Lung (tissue), 12 donors: Measurements from ENCODE around the gene TGFB2. TPM values are rescaled to one million over a fixed set of nuclear protein-coding genes. Genes with fewer than 3 reads are reported as not detected.

Experiments
- ATAC-seq: fragments of 200-7000 bp; cut with Tn5 transposase; one replicate; pipeline ENCODE4 v1.9.1; 2020; ENCODE audit warnings: moderate number of reproducible peaks; ENCODE audit not compliant: insufficient read depth, low FRiP score
- DNase-seq, 3 donors: peaks; one replicate each; pipeline ENCODE4 v3.0.0-alpha.2; 2013 to 2017
- H3K27ac ChIP-seq, 2 donors: one replicate each; pipeline ENCODE4 v1.5.1; 2013; ENCODE audit warnings: mild to moderate bottlenecking in 2 of 2, moderate library complexity in 2 of 2, control low read depth in 1 of 2, inconsistent platforms in 1 of 2, low read depth in 1 of 2, low read length in 1 of 2
- H3K27me3 ChIP-seq, 3 donors: one replicate each; pipeline ENCODE4 v1.5.1; 2013; ENCODE audit warnings: low read length in 2 of 3; ENCODE audit not compliant: control insufficient read depth in 3 of 3, insufficient read depth in 3 of 3
- H3K36me3 ChIP-seq, 4 donors: one replicate each; pipeline ENCODE4 v1.5.1; 2013; ENCODE audit warnings: low read length in 4 of 4, mild to moderate bottlenecking in 1 of 4, moderate library complexity in 1 of 4; ENCODE audit not compliant: control insufficient read depth in 4 of 4, insufficient read depth in 4 of 4
- H3K4me1 ChIP-seq, 5 donors: one replicate each; pipeline ENCODE4 v1.5.1; 2013; ENCODE audit warnings: low read length in 5 of 5, mild to moderate bottlenecking in 2 of 5, moderate library complexity in 1 of 5; ENCODE audit not compliant: control insufficient read depth in 5 of 5, insufficient read depth in 5 of 5
- H3K4me3 ChIP-seq: one replicate; pipeline ENCODE4 v1.5.1; 2013; ENCODE audit warnings: mild to moderate bottlenecking, control low read depth, moderate library complexity
- H3K9ac ChIP-seq, 2 donors: one replicate each; pipeline ENCODE4 v1.5.1; 2013; ENCODE audit warnings: low read length in 2 of 2, control low read depth in 1 of 2; ENCODE audit not compliant: insufficient read depth in 1 of 2
- H3K9me3 ChIP-seq, 4 donors: one replicate each; pipeline ENCODE4 v1.5.1; 2013; ENCODE audit warnings: low read length in 3 of 4, mild to moderate bottlenecking in 1 of 4, moderate library complexity in 1 of 4; ENCODE audit not compliant: control insufficient read depth in 4 of 4, insufficient read depth in 3 of 4
- CTCF ChIP-seq: IDR thresholded peaks from 2 replicates; pipeline ENCODE4 v1.5.1; 2012; ENCODE audit warnings: mild to moderate bottlenecking; ENCODE audit errors: control extremely low read depth, extremely low read depth
- WGBS, 2 donors: extraction: QIAGEN DNeasy Blood & Tissue Kit; methylation state at CpG; one replicate each; pipeline ENCODE4 v1.1.7; 2013; 5-methylcytosine and 5-hydroxymethylcytosine counted together
- polyA plus RNA-seq, 2 donors: library from polyadenylated mRNA; stranded (reverse); fragments of 200-250 nt; gene quantifications; one replicate each; pipeline ENCODE4 v1.2.1, GENCODE V29; 2013
- total RNA-seq, 2 donors: library from RNA; depleted of rRNA in 1 of 2; stranded (reverse); fragments of >200 nt in 1 of 2; gene quantifications; one replicate each; pipeline ENCODE4 v1.2.1, GENCODE V29; 2014 to 2021
- donor health status: control.
- donor health status: control.
- donor health status: Bipolar disorder and iron deficiency.
- donor health status: healthy.
- donor health status: DM: yes; HTN: yes; CAD: no.

The TGFB2 gene
- total and polyA plus RNA-seq, 4 donors = 1.9 to 53.7 (median 3.8) TPM

DNA sequence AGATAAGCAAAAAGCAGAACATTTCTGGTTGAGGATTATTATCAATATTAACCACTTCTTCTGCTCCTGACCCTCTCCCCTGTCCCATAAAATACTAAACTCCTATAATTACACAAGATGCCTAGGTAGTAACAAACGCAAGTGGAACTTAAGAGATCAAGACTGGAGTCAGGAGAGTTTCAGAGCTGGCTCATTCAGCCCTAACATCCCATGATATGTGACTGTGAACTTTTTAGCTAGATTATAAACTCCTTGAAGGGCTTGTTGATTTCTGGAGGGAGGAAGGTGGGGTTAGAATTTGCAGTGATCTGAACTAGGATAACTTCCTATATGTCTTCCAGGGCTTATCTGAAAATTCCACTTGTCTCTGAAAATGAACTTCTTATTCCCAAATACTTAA, 130.6 kb downstream of the TGFB2 start:
- no peak for TF ChIP-seq CTCF
- Histone ChIP-seq H3K9me3 (no peaks in the 10 kb centered on the region), H3K27me3 (no peaks in the 10 kb centered on the region), H3K4me1 (peaks cover 0 to 7% (median 0%) of the 10 kb centered on the region in 5 donors), H3K27ac (peak overlapping the region in 1 of 2 donors; percentile 12), H3K4me3 (no peak overlapping the region), H3K36me3 (no peaks in the 10 kb centered on the region), H3K9ac (no peak overlapping the region)
- DNase-seq = no peak
- WGBS, 2 donors = 91% methylated on average over 1 of the region's 1 CpG
- no peak for ATAC-seq

- DNase-seq = no peak
- Histone ChIP-seq H3K9ac (no peak overlapping the region), H3K4me1 (peaks cover 0 to 8% (median 0%) of the 10 kb centered on the region in 5 donors), H3K27ac (no peak overlapping the region), H3K4me3 (no peak overlapping the region), H3K9me3 (no peaks in the 10 kb centered on the region), H3K36me3 (no peaks in the 10 kb centered on the region), H3K27me3 (no peaks in the 10 kb centered on the region)
- no peak for TF ChIP-seq CTCF
- 68 to 87% methylated on average over 3 of the region's 3 CpGs for WGBS, 2 donors
- ATAC-seq = no peak
Observed at GRCh38 chr1:218476385-218476784, 131.2 kb downstream of the TGFB2 start.

GRCh38 chr1:218478336-218478735, 133.2 kb downstream of the TGFB2 start:
- TF ChIP-seq CTCF = no peak
- no peaks in the 10 kb centered on the region for H3K9me3 ChIP-seq
- no peaks in the 10 kb centered on the region for H3K36me3 ChIP-seq
- ATAC-seq (no peak), DNase-seq (no peak)
- H3K4me3 ChIP-seq = no peak overlapping the region
- 82 to 83% methylated on average over 4 of the region's 4 CpGs for WGBS, 2 donors
- no peaks in the 10 kb centered on the region for H3K27me3 ChIP-seq
- peaks cover 0 to 9% (median 0%) of the 10 kb centered on the region in 5 donors for H3K4me1 ChIP-seq
- no peak overlapping the region for H3K9ac ChIP-seq
- H3K27ac ChIP-seq = no peak overlapping the region

DNA sequence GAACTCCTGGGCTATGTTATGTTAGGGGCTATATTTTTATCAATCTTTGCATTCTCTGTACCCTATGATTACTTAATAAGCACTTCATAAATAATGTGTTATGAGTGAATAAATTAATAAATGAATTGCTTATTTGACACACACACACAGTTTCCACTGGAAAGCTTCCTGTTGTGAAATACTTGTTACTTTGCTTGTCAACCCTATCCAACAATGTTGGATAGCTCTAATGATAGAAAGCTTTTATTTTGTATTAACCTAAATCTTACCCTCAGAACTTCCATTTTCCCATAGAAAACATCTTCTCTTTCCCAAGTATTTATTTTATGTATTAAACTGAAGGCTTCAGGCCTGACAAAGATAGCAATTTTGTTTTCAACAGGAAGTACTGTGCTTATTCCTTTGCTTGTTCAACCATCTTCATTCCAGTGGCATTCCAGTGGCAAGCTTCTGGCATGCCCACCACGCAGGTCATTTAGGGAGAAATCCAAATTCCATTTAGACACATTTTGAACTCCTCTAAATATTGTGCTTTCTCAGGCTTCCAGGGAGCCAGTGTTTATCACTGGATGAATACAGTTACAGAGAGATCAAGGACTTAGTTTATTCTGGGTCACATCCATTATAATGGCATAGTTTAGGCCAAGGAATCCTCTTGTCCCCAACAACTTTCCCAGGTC, 134.4 kb downstream of the TGFB2 start:
- H3K9ac ChIP-seq = no peak overlapping the region
- 45 to 54% methylated on average over 1 of the region's 1 CpG for WGBS, 2 donors
- ATAC-seq = peak; percentile 10
- H3K4me1 ChIP-seq = peaks cover 0 to 6% (median 0%) of the 10 kb centered on the region in 5 donors
- no peak overlapping the region for H3K4me3 ChIP-seq
- H3K27me3 ChIP-seq = no peaks in the 10 kb centered on the region
- H3K36me3 ChIP-seq = no peaks in the 10 kb centered on the region
- H3K9me3 ChIP-seq = no peaks in the 10 kb centered on the region
- DNase-seq = peak in 2 of 3 donors; percentile 36 to 44
- TF ChIP-seq CTCF = no peak
- H3K27ac ChIP-seq = peak overlapping the region in 1 of 2 donors; percentile 43
